Measurements from ENCODE around the gene KCNQ1.

DNA sequence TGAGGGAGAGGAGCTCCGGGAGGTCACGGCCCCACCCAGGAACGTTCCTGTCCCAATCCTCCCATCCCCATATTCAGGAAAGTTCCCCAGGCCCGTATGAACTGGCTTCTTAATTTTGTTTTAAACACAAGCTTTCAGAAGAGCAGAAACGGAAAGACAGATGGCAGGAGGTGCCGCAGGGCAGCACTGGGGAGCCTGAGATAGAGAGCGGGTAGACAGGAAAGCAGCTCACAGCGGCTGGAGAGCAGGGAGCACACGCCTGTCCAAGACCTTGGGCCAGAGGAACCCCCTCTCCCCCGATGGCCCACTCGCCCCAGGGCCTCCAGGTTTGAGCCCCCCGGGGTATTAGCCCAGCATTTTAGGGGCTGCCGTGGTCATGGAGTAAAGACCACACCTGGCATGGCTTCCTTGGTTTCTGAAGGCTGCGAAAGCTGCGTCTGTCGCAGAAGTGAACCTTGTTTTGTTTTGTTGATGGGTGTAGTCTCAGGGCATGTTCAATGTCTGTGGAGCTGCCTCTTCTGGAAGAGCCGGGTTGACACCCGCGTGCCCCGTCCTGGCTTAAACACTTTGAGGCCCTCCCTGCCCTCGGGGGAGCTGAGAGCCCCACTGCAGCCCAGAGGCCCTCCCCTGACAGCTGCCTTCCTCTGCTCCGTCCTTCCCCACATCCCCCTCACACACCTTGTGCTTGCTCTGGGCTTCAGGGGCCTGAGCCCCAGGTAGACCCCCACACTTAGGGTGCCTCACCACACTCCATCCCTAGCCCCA lies 272.9 kb downstream of the KCNQ1 start:
- no peak for TF ChIP-seq EZH2 (IDR thresholded peaks at IDR 0.05; ENCODE audit: low read length, missing control alignments)
- TF ChIP-seq, protein P1, sequence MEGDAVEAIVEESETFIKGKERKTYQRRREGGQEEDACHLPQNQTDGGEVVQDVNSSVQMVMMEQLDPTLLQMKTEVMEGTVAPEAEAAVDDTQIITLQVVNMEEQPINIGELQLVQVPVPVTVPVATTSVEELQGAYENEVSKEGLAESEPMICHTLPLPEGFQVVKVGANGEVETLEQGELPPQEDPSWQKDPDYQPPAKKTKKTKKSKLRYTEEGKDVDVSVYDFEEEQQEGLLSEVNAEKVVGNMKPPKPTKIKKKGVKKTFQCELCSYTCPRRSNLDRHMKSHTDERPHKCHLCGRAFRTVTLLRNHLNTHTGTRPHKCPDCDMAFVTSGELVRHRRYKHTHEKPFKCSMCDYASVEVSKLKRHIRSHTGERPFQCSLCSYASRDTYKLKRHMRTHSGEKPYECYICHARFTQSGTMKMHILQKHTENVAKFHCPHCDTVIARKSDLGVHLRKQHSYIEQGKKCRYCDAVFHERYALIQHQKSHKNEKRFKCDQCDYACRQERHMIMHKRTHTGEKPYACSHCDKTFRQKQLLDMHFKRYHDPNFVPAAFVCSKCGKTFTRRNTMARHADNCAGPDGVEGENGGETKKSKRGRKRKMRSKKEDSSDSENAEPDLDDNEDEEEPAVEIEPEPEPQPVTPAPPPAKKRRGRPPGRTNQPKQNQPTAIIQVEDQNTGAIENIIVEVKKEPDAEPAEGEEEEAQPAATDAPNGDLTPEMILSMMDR (conservative IDR thresholded peaks at IDR 0.05 in 1 of 2, IDR thresholded peaks at IDR 0.05 in 1 of 2; ENCODE audit: low read depth in 1 of 2, low read length in 2 of 2) = no peak

Data from fibroblast of lung (primary cell).